Aorta (tissue), 5 donors: ENCODE results near the gene CENPI. TPM values are rescaled to one million over a fixed set of nuclear protein-coding genes. Genes with fewer than 3 reads are reported as not detected.
"Not testable (repeated sequence)": the region's sequence is repeated elsewhere in the genome, so short reads cannot be mapped to it uniquely, and the experiment has no call there.

Experiments
- ATAC-seq: fragments of 200-7000 bp; cut with Tn5 transposase; one replicate; pipeline ENCODE4 v1.9.1; 2022; ENCODE audit warnings: moderate library complexity; ENCODE audit not compliant: low FRiP score
- DNase-seq, 2 donors: peaks; one replicate each; pipeline ENCODE4 v3.0.0-alpha.2; 2020
- H3K27ac ChIP-seq, 2 donors: one replicate each; pipeline ENCODE4 v1.5.1; 2013; ENCODE audit warnings: low read length in 2 of 2, mild to moderate bottlenecking in 2 of 2, moderate library complexity in 2 of 2, control low read depth in 1 of 2, inconsistent platforms in 1 of 2, low read depth in 1 of 2
- H3K27me3 ChIP-seq, 2 donors: one replicate each; pipeline ENCODE4 v1.6.1; 2013; ENCODE audit warnings: control low read depth in 1 of 2, low read length in 1 of 2, mild to moderate bottlenecking in 1 of 2, moderate library complexity in 1 of 2; ENCODE audit not compliant: insufficient read depth in 2 of 2, control insufficient read depth in 1 of 2
- H3K36me3 ChIP-seq, 2 donors: one replicate each; pipeline ENCODE4 v1.6.1; 2013; ENCODE audit warnings: control low read depth in 1 of 2, low read length in 1 of 2, mild to moderate bottlenecking in 1 of 2; ENCODE audit not compliant: insufficient read depth in 2 of 2, control insufficient read depth in 1 of 2
- H3K4me1 ChIP-seq, 2 donors: one replicate each; pipeline ENCODE4 v1.6.1; 2013; ENCODE audit warnings: low read length in 2 of 2, control low read depth in 1 of 2, mild to moderate bottlenecking in 1 of 2, moderate library complexity in 1 of 2; ENCODE audit not compliant: insufficient read depth in 2 of 2, control insufficient read depth in 1 of 2
- H3K4me3 ChIP-seq, 2 donors: one replicate each; pipeline ENCODE4 v1.5.1; 2013; ENCODE audit warnings: low read length in 2 of 2, control low read depth in 1 of 2, mild to moderate bottlenecking in 1 of 2
- H3K9me3 ChIP-seq: one replicate; pipeline ENCODE4 v1.6.1; 2013; ENCODE audit warnings: mild to moderate bottlenecking, low read length; ENCODE audit not compliant: control insufficient read depth
- WGBS, 2 donors: extraction: QIAGEN DNeasy Blood & Tissue Kit; methylation state at CpG; one replicate each; pipeline ENCODE4 v1.1.7; 2013; 5-methylcytosine and 5-hydroxymethylcytosine counted together
- intact Hi-C, 2 donors: fragments of 100-400 bp; cut with DNase I; formaldehyde crosslinking; loops; one replicate each; pipeline versions ENCODE4 v1.14.2 to v1.15.0; 2022
- long read RNA-seq, 2 donors: library from polyadenylated mRNA; unstranded; transcript quantifications; one replicate each; pipeline ENCODE4 v2.0.0, GENCODE V29; 2020 to 2021
- polyA plus RNA-seq, 2 donors: library from polyadenylated mRNA; stranded (reverse); fragments of 200-250 nt; gene quantifications; one replicate each; pipeline ENCODE4 v1.2.3, GENCODE V29; 2013
- total RNA-seq, 2 donors: library from RNA; stranded (reverse); fragmentation: NEBNext Ultra II Directional; extraction: Animal tissue kit (Norgen Biotek cat#: 25700); gene quantifications; one replicate each; pipeline ENCODE4 v1.2.1, GENCODE V29; 2021
- donor health status: healthy with polysubstance abuse.
- donor health status: Bipolar disorder and iron deficiency.
- donor health status: DM: no; HTN: no; CAD: no.
- donor health status: DM: no; HTN: no; CAD: no.
- donor health status: DM: yes; HTN: yes; CAD: no.

Gene CENPI, protein sequence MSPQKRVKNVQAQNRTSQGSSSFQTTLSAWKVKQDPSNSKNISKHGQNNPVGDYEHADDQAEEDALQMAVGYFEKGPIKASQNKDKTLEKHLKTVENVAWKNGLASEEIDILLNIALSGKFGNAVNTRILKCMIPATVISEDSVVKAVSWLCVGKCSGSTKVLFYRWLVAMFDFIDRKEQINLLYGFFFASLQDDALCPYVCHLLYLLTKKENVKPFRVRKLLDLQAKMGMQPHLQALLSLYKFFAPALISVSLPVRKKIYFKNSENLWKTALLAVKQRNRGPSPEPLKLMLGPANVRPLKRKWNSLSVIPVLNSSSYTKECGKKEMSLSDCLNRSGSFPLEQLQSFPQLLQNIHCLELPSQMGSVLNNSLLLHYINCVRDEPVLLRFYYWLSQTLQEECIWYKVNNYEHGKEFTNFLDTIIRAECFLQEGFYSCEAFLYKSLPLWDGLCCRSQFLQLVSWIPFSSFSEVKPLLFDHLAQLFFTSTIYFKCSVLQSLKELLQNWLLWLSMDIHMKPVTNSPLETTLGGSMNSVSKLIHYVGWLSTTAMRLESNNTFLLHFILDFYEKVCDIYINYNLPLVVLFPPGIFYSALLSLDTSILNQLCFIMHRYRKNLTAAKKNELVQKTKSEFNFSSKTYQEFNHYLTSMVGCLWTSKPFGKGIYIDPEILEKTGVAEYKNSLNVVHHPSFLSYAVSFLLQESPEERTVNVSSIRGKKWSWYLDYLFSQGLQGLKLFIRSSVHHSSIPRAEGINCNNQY
- total RNA-seq (1 to 10 TPM; 1.3 to 1.7 TPM), polyA plus RNA-seq (under 1 TPM in 1 of 2 donors, not detected in 1; 0.18 TPM)
- long read RNA-seq, donor 1 = 0 reads
- long read RNA-seq, donor 2, partial matches to known transcripts = 0 of 1 reads
- long read RNA-seq, donor 2, other reads (novel, unspliced or antisense) = 1 of 1 reads

DNA sequence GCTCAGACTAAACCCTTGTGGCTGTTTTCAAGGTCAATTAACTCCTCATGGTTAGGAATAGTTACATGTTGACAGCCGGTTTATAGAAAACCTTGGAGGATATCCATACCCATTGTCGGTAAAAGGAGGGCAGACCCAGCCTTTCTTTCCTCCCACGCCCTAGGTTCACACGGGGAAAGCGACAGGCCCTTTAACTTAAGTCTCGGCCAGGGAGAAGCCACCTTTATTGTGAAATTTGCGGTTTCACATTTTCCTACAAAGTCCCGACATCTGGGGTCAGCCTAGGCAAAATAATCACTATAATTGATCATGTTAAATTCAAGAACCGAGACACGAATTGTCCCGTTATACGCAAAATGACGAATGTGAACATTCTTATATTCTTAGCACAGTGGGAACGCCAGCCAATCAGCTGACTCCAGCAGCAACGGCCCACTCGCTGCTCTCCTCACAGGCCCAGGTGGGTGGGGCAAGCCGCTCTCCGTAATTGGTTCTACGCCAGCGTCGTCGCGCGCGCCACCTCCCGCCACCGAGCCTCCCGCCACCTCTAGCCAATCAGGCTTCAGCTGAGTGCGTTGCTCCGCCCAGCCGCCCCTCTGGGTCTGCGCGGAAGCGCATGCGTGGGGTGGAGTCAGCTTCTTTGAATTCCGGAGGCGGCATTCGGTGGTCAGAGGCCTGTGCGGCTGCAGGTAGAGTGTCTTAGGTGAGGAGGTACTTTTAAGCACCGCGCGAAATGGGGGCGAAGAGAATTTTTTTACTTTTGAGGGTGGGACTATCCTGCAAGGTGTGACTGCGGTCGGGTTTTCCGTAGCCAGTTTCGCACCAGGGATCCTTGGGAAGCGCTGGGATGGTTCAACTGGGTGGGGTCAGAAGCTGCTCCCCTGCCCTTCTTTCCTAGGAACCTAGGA, at the start of gene CENPI:
CENPI (plus strand) TSS at position 659 of the 908 bp plus-strand sequence. CDS start 2,867 bp downstream, outside the sequence.
- Histone ChIP-seq H3K4me1 (no peaks in the 10 kb centered on the region), H3K36me3 (peaks cover 0 to 1% of the 10 kb centered on the region in 2 donors), H3K9me3 (no peaks in the 10 kb centered on the region), H3K27me3 (no peaks in the 10 kb centered on the region), H3K4me3 (peak within 1 kb of the TSS in 1 of 2 donors; percentile 48), H3K27ac (peak within 1 kb of the TSS in 1 of 2 donors; percentile 71)
- 0 to 36% methylated on average over 48 of the region's 48 CpGs for WGBS, 2 donors
- intact Hi-C loops = loop anchor here (5.0 kb wide), 1 partner anchor 45 kb away; the partner anchor contains the start of gene TRMT2B (in 2 of the 2)
- ATAC-seq (peak; percentile 99), DNase-seq (peak; percentile 95 to 97)

DNA sequence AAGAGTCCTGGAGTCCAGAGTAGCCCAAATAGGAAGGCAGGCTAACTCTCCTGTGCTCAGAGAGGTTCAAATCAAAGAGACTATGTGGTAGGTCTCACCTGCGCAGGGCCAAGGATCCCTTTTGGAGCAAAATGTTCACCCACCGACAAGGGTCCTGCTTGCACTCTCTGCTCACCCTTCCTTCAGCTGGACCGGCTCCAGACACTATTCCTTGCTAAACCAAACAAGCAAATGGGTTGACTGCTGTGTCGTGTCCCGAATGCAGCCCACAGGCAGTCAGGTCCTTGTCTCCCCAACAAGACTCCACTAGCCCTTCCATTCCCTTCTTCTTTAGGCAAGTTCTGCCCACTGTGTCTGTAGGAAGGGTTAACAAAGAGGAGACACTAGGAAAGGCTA, 46.9 kb upstream of the CENPI start:
- peak overlapping the region; percentile 60 for H3K4me3 ChIP-seq
- no peak for ATAC-seq
- 7 to 45% methylated on average over 5 of the region's 5 CpGs for WGBS, 2 donors
- intact Hi-C loops = loop anchor here (5.0 kb wide), 2 partner anchors 46 to 156 kb away; partner anchors contain the start of gene CENPI (in 2 of the 2)
- H3K36me3 ChIP-seq = no peaks in the 10 kb centered on the region
- H3K27ac ChIP-seq = peak overlapping the region in 1 of 2 donors; percentile 73
- no peaks in the 10 kb centered on the region for H3K4me1 ChIP-seq
- no peaks in the 10 kb centered on the region for H3K9me3 ChIP-seq
- DNase-seq = no peak
- H3K27me3 ChIP-seq = no peaks in the 10 kb centered on the region

DNA sequence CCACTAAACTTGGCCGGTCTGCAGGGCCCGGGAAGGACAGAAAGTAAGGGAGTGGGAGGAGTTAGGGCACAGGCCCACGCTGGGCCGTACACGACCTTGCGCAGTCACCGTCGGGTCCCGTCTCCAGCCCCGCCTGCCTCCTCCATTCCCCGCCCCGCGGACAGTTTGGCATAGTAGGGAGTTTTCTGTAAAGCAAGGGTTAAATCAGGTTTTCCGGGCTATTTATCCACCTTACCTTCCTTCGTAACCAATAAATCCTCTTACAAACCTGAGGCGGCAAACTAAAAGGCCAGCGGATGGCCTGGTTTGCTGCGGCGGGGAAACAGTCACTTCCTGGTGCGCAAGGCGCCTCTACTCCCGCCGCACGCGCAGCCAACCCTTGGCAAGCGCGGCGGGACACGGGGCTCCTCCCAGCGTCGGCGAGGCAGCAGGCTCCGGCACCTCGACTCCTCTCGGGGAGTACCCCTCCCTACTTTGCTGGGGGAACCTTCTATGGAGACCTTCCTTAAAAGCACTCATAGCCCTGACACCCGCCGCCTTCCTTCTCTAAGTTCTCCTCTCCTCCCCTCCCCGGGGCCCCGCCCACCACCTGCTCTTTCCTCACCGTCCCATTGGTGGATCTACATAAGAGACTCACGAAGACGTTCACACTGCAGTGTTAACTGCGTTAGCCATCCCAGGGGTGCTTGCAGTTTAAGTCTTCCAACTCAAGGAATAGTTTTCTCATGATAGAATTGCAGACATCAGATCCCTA, 46.3 kb upstream of the CENPI start, which contains the start of gene TRMT2B:
TRMT2B (minus strand) TSS at position 563 of the 754 bp plus-strand sequence. CDS start 9,822 bp downstream, outside the sequence.
- Histone ChIP-seq H3K36me3 (no peaks in the 10 kb centered on the region), H3K4me1 (no peaks in the 10 kb centered on the region), H3K27ac (peak within 1 kb of the TSS in 1 of 2 donors; percentile 73), H3K9me3 (no peaks in the 10 kb centered on the region), H3K27me3 (no peaks in the 10 kb centered on the region), H3K4me3 (peak within 1 kb of the TSS; percentile 60 to 66)
- intact Hi-C loops = loop anchor here (5.0 kb wide), 2 partner anchors 46 to 156 kb away; partner anchors contain the start of gene CENPI (in 2 of the 2)
- peak; percentile 88 to 91 for DNase-seq
- peak; percentile 95 for ATAC-seq
- 0 to 27% methylated on average over 43 of the region's 43 CpGs for WGBS, 2 donors

DNA sequence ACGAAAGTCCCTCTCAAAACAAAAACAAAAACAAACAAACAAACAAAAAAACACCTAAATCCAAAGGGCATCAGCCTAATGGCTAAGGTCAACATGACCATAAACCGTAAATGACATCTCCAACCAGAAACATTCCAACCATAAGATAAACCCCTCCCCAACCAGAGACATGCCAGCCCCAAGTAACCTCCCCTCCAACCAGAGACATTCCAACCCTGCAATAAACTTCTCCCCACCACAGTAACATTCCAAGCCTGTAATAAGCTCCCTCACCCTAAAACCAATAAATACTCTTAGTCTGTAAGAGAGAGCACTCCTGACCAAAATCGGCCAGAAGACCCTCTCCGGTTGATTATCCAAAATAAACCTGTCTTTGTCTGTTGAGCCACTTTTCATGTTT, 41.5 kb upstream of the CENPI start:
- intact Hi-C loops, H3K27me3 ChIP-seq, H3K27ac ChIP-seq, DNase-seq, H3K36me3 ChIP-seq, ATAC-seq, H3K4me1 ChIP-seq, H3K4me3 ChIP-seq, H3K9me3 ChIP-seq: not testable (repeated sequence)
- WGBS, 2 donors = 90 to 92% methylated on average over 4 of the region's 4 CpGs

DNA sequence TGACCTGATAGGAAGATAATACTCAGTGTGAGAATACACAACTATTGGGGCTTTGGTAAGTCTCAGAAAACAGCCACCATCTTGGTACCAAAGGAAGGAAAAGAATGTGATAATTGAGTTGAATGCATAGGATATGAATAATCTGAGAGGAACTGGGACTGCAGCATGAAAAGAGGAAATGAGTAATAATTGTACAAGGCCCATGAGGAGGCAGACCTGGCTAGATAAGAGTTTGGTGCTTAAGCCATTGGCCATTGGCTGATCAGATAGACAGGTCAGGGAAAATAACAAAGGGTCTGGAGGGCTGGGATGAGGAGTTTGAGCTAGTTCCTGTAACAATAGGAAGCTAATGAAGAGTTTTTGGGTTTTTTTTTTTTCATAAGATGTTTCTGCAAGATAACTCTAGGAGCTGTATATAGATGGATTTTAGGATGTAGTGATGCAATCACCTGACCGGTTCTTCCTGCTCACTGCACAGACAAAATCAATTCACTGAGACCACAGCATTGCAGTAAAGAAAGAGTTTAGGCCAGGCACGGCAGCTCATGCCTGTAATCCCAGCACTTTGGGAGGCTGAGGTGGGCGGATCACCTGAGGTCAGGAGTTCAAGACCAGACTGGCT, 40.8 kb upstream of the CENPI start:
- ATAC-seq (no peak), DNase-seq (no peak)
- no peaks in the 10 kb centered on the region for H3K36me3 ChIP-seq

DNA sequence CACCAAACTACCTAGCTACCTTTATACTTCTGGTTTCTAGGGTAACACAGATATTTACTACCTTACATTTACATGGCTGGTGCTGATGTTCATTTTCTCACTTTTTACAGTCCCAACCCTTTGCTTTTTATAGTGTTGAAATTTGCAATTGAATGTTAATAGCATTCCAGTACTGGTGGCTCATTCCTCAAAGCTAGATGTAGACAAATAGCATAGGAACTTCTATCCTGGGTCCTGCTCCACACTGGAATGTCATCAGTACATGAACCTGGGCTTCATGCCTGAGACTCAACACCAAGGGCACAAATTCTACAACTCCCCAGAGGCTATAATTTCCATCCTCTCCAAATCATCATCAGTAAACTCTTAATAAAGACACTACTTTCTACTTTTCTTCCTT, 35.8 kb upstream of the CENPI start:
- H3K36me3 ChIP-seq = no peaks in the 10 kb centered on the region
- no peaks in the 10 kb centered on the region for H3K27me3 ChIP-seq
- H3K4me3 ChIP-seq = no peak overlapping the region
- no peak for DNase-seq
- no peaks in the 10 kb centered on the region for H3K9me3 ChIP-seq
- H3K27ac ChIP-seq = no peak overlapping the region
- intact Hi-C loops = no loop called here
- H3K4me1 ChIP-seq = no peaks in the 10 kb centered on the region
- no peak for ATAC-seq

More for the DNA sequence above, 40.8 kb upstream of the CENPI start:
- Histone ChIP-seq H3K27ac (no peak overlapping the region), H3K27me3 (no peaks in the 10 kb centered on the region), H3K9me3 (no peaks in the 10 kb centered on the region), H3K4me3 (no peak overlapping the region), H3K4me1 (no peaks in the 10 kb centered on the region)
- WGBS, 2 donors = 84 to 93% methylated on average over 3 of the region's 3 CpGs
- intact Hi-C loops = no loop called here

DNA sequence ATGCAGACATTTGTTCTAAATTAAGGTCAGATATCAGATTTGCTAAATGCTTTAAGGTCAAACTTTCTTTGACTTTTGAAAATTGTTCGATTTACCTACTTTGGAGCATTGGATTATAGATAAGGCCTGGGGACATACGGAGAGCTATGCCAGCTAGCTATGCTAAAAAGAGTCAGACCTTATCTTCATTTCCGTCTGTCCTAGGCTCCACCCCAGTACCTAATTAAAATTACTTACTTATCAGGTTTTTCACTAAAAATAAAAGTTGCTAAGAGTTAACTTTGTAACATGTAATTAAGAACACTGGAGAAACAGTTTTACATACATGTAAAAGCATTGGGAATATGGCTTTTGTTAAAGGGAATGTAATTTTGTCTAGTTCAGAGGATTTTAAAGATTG, 26.4 kb upstream of the CENPI start:
- no peaks in the 10 kb centered on the region for H3K27me3 ChIP-seq
- H3K9me3 ChIP-seq = no peaks in the 10 kb centered on the region
- WGBS, 2 donors = 64 to 68% methylated on average over 3 of the region's 3 CpGs
- DNase-seq = no peak
- ATAC-seq = no peak
- no peaks in the 10 kb centered on the region for H3K4me1 ChIP-seq
- intact Hi-C loops = no loop called here
- H3K36me3 ChIP-seq = no peaks in the 10 kb centered on the region
- no peak overlapping the region for H3K4me3 ChIP-seq
- no peak overlapping the region for H3K27ac ChIP-seq
